Measurements from ENCODE around the gene KIFC3. TPM values are rescaled to one million over a fixed set of nuclear protein-coding genes. Genes with fewer than 3 reads are reported as not detected.
"Not testable (repeated sequence)": the region's sequence is repeated elsewhere in the genome, so short reads cannot be mapped to it uniquely, and the experiment has no call there.

The KIFC3 gene
- total and polyA plus RNA-seq, 2 of the 8 experiments (the other 6 are each of a cell fraction or from before 2014, with no cell fraction given) = 2.1 to 7.1 TPM

DNA sequence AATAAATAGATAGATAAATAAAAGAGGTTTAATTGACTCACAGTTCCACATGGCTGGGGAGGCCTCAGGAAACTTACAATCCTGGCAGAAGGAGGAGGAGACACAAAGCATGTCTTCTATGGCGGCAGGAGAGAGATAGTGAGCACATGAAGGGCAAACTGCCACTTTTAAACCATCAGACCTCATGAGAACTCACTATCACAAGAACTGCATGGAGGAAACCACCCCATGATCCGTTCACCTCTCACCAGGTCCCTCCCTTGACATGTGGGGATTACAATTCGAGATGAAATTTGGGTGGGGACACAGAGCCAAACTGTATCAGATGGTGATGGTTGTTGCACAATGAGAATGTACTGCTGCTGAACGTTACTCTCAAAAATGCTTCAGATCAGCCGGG is 22.5 kb downstream of the KIFC3 start:
- H4K20me1 ChIP-seq (replicated peaks in 1 of 2; ENCODE audit: control insufficient read depth in 1 of 2, insufficient read depth in 2 of 2, low read length in 2 of 2); H4K91ac ChIP-seq (replicated peaks; ENCODE audit: insufficient read length, low read length); H3K4me2 ChIP-seq (ENCODE audit: insufficient read depth in 1 of 2, low read depth in 2 of 2, low read length in 2 of 2); H4K8ac ChIP-seq (ENCODE audit: extremely low read depth, insufficient read depth, low read length); H2BK120ac ChIP-seq (replicated peaks; ENCODE audit: low read depth, low read length); H2AK5ac ChIP-seq (ENCODE audit: low read depth, low read length); H3K27ac ChIP-seq (ENCODE audit: low read depth, low read length); H4K5ac ChIP-seq (ENCODE audit: insufficient read length, low read depth, low read length); POLR2A ChIA-PET (ENCODE audit: partially characterized antibody); H2BK5ac ChIP-seq (ENCODE audit: low read depth, low read length); H3K56ac ChIP-seq (replicated peaks; ENCODE audit: insufficient read length, low read depth, low read length); DNase-seq (ENCODE audit: low read depth in 1 of 2, low spot score in 2 of 2); H2BK12ac ChIP-seq (ENCODE audit: low read depth, low read length); H3K4me3 ChIP-seq (ENCODE audit: extremely low read depth in 1 of 4, insufficient read depth in 2 of 4, low read depth in 3 of 4, low read length in 4 of 4); H3K27me3 ChIP-seq (replicated peaks in 1 of 4; ENCODE audit: control insufficient read depth in 3 of 4, extremely low read depth in 1 of 4, insufficient read depth in 3 of 4, low read length in 3 of 4); H3K9me3 ChIP-seq (ENCODE audit: insufficient read depth in 2 of 2, low read depth in 1 of 2, low read length in 1 of 2); H2BK15ac ChIP-seq (ENCODE audit: low read length); H3K79me2 ChIP-seq (ENCODE audit: control insufficient read depth in 1 of 2, insufficient read depth in 2 of 2, low read length in 2 of 2); H3K18ac ChIP-seq (ENCODE audit: extremely low read depth, low read length); H3K14ac ChIP-seq (ENCODE audit: insufficient read length); H3K23ac ChIP-seq (ENCODE audit: insufficient read length); H3K79me1 ChIP-seq (ENCODE audit: low read depth, low read length); FAIRE-seq; H2AFZ ChIP-seq (ENCODE audit: low read length); H3K23me2 ChIP-seq (ENCODE audit: low read depth, low read length); H3K9ac ChIP-seq (replicated peaks in 1 of 4; ENCODE audit: extremely low read depth in 1 of 4, low read depth in 3 of 4, low read length in 3 of 4); H2BK20ac ChIP-seq (ENCODE audit: low read length); H3K36me3 ChIP-seq (ENCODE audit: control insufficient read depth in 2 of 4, insufficient read depth in 4 of 4, low read length in 3 of 4); H3K4ac ChIP-seq (replicated peaks; ENCODE audit: insufficient read length, low read depth, low read length): not testable (repeated sequence)
- CTCF ChIA-PET (ENCODE audit: partially characterized antibody) = interaction anchor here (22.4 kb wide), 1 partner anchor 18 kb away, joined by 279 read pairs; the partner anchor contains the start of gene KIFC3
- WGBS, 2 experiments (ENCODE audit: extremely low coverage in 1 of 2, insufficient coverage in 1 of 2, insufficient read length in 1 of 2, insufficient replicate concordance in 2 of 2, low coverage in 1 of 2, low lambda C conversion rate in 2 of 2, missing lambda C conversion rate in 1 of 2) = 91% methylated on average over 5 of the region's 5 CpGs; no CpG with 5 or more reads in 1 of the 2 experiments
- H3K4me1 ChIP-seq (replicated peaks in 1 of 4; ENCODE audit: control insufficient read depth in 3 of 4, insufficient read depth in 4 of 4, low read length in 3 of 4) = peaks cover 6 to 17% (median 14%) of the 10 kb centered on the region in 4 experiments
